ENCODE measurements around the gene TECTA. TPM values are rescaled to one million over a fixed set of nuclear protein-coding genes. Genes with fewer than 3 reads are reported as not detected.
"Not testable (repeated sequence)": the region's sequence is repeated elsewhere in the genome, so short reads cannot be mapped to it uniquely, and the experiment has no call there.

The TECTA gene
- total RNA-seq, 2 experiments from 2014 or later = 0.18 to 0.28 TPM

- H3K27me3 Mint-ChIP-seq = peaks cover 4% of the 10 kb centered on the region
- CTCF ChIA-PET = no interaction called here
- no peaks in the 10 kb centered on the region for H3K9me3 Mint-ChIP-seq (ENCODE audit: low read depth)
- H3K4me3 Mint-ChIP-seq = no peak overlapping the region
- H3K27ac Mint-ChIP-seq = no peak overlapping the region
- DNase-seq = no peak
- no peak for ATAC-seq
- H3K36me3 Mint-ChIP-seq = no peaks in the 10 kb centered on the region
- no peaks in the 10 kb centered on the region for H3K4me1 Mint-ChIP-seq
These were observed 44.8 kb downstream of the TECTA start for GRCh38 chr11:121145826-121146225.

- Mint-ChIP-seq H3K4me3 (no peak overlapping the region), H3K9me3 (ENCODE audit: low read depth) (no peaks in the 10 kb centered on the region), H3K27me3 (no peaks in the 10 kb centered on the region), H3K36me3 (no peaks in the 10 kb centered on the region), H3K27ac (no peak overlapping the region), H3K4me1 (no peaks in the 10 kb centered on the region)
- CTCF ChIA-PET = no interaction called here
- ATAC-seq = no peak
- DNase-seq = peak; percentile 16
These were observed 48.1 kb downstream of the TECTA start for GRCh38 chr11:121149116-121149515.

GRCh38 chr11:121151207-121151688, 50.2 kb downstream of the TECTA start:
- Mint-ChIP-seq H3K4me1 (no peaks in the 10 kb centered on the region), H3K27me3 (no peaks in the 10 kb centered on the region), H3K9me3 (ENCODE audit: low read depth) (no peaks in the 10 kb centered on the region), H3K36me3 (no peaks in the 10 kb centered on the region), H3K4me3 (no peak overlapping the region), H3K27ac (no peak overlapping the region)
- ATAC-seq (no peak), DNase-seq (no peak)
- CTCF ChIA-PET = interaction anchor here (0.6 kb wide), 1 partner anchor 43 kb away, joined by 3 read pairs; no protein-coding TSS in a partner anchor

- no peaks in the 10 kb centered on the region for H3K4me1 Mint-ChIP-seq
- no peaks in the 10 kb centered on the region for H3K27me3 Mint-ChIP-seq
- CTCF ChIA-PET = no interaction called here
- DNase-seq (no peak), ATAC-seq (no peak)
- no peak overlapping the region for H3K4me3 Mint-ChIP-seq
- no peaks in the 10 kb centered on the region for H3K9me3 Mint-ChIP-seq (ENCODE audit: low read depth)
- H3K27ac Mint-ChIP-seq = no peak overlapping the region
- no peaks in the 10 kb centered on the region for H3K36me3 Mint-ChIP-seq
These were observed 51.7 kb downstream of the TECTA start for GRCh38 chr11:121152764-121153163.

DNA sequence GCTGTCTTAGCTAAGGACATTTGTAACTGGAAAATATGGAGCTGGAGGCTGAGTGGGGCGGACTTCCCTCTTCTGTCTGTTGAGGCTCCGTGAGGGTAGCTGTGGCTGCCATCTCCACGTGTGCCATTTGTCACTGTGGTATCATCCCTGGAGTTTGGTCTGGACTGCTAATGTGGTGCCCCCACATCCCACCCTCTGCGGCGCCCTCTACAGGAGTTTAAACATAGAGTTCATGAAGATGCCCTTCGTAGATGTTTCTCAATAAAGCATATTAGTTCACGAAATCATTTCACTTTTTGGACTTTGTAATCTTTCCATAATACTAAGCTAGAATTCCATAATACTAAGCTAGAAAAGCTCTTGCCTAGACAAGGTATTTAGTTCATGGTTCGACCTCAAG, 52.4 kb downstream of the TECTA start:
- CTCF ChIA-PET = no interaction called here

DNA sequence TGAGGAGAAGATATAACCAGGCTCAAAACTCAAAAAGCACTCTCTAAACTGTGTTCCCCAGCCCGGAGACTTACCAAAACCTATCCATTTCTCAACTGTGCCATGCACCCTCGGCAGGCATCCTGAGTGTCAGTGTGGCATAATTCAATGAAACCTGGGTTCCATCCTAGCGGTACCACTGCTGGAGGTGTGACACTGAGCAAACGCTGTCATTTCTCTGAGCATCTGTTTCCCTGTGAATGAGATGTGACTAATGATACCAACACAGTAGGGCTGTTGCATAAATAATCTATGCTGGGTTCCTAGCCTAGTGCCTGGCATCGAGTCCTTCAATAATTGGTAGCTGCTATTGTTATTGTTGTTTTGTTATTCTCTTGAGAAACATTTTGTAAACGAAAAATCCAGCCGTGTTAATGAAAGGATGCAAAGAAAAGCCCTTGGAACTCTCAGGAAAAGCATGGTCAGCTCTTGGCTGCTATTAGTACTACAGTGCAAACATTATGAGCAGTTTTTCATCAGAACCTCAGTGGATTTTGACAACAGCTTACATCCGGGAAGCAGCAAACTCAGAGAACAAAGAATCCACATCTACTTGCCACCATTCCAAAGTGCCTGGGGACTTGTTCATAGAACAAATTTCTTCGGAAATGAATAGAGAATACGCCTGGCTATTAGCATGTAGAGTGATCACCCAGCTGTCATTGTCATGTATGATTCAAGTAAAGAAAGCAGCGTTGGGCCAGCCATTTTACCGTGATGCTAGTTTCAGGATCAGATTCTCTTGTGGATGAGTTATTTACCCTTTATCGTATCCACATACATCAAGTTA, 53.7 kb downstream of the TECTA start:
- DNase-seq (no peak), ATAC-seq (no peak)
- H3K9me3 Mint-ChIP-seq (ENCODE audit: low read depth) = no peaks in the 10 kb centered on the region
- no peaks in the 10 kb centered on the region for H3K4me1 Mint-ChIP-seq
- no peaks in the 10 kb centered on the region for H3K27me3 Mint-ChIP-seq
- no peak overlapping the region for H3K4me3 Mint-ChIP-seq
- H3K36me3 Mint-ChIP-seq = no peaks in the 10 kb centered on the region
- CTCF ChIA-PET = interaction anchor here (0.6 kb wide), 1 partner anchor 13 kb away, joined by 3 read pairs; no protein-coding TSS in a partner anchor
- H3K27ac Mint-ChIP-seq = no peak overlapping the region

More for the DNA sequence above, 52.4 kb downstream of the TECTA start:
- Mint-ChIP-seq H3K9me3 (ENCODE audit: low read depth) (no peaks in the 10 kb centered on the region), H3K27me3 (no peaks in the 10 kb centered on the region), H3K27ac (no peak overlapping the region), H3K36me3 (no peaks in the 10 kb centered on the region), H3K4me1 (no peaks in the 10 kb centered on the region), H3K4me3 (no peak overlapping the region)
- ATAC-seq (no peak), DNase-seq (no peak)

DNA sequence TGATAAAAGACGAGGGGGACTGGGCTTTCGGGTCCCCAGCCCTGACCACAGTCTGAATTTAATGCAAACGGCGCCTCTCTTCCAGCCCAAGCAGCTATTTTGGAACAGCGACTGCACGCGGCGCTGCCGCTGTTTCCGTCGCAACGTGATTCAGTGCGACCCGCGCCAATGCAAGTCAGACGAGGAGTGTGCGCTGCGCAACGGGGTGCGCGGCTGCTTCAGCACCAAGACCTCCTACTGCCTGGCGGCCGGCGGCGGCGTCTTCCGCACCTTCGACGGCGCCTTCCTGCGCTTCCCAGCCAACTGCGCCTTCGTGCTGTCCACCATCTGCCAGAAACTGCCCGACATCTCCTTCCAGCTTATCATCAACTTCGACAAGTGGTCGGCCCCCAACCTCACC, 56.7 kb downstream of the TECTA start:
- DNase-seq (no peak), ATAC-seq (no peak)
- no peak overlapping the region for H3K4me3 Mint-ChIP-seq
- H3K27ac Mint-ChIP-seq = no peak overlapping the region
- no peaks in the 10 kb centered on the region for H3K36me3 Mint-ChIP-seq
- H3K9me3 Mint-ChIP-seq (ENCODE audit: low read depth) = no peaks in the 10 kb centered on the region
- H3K27me3 Mint-ChIP-seq = peaks cover 4% of the 10 kb centered on the region
- no peaks in the 10 kb centered on the region for H3K4me1 Mint-ChIP-seq
- CTCF ChIA-PET = interaction anchor here (0.9 to 1.7 kb wide), 2 partner anchors 11 to 37 kb away, joined by 3 to 4 read pairs; no protein-coding TSS in a partner anchor

- Mint-ChIP-seq H3K27ac (no peak overlapping the region), H3K4me1 (peaks cover 10% of the 10 kb centered on the region), H3K27me3 (peaks cover 4% of the 10 kb centered on the region), H3K4me3 (no peak overlapping the region), H3K9me3 (ENCODE audit: low read depth) (no peaks in the 10 kb centered on the region), H3K36me3 (no peaks in the 10 kb centered on the region)
- DNase-seq = no peak
- ATAC-seq = no peak
- CTCF ChIA-PET = no interaction called here
These were observed 58.7 kb downstream of the TECTA start for GRCh38 chr11:121159741-121160140.

GRCh38 chr11:121161349-121161917, 60.4 kb downstream of the TECTA start:
- Mint-ChIP-seq H3K27ac (no peak overlapping the region), H3K4me3 (no peak overlapping the region), H3K36me3 (no peaks in the 10 kb centered on the region), H3K9me3 (ENCODE audit: low read depth) (no peaks in the 10 kb centered on the region), H3K27me3 (peaks cover 10% of the 10 kb centered on the region), H3K4me1 (peaks cover 10% of the 10 kb centered on the region)
- DNase-seq (no peak), ATAC-seq (no peak)
- CTCF ChIA-PET = no interaction called here

GRCh38 chr11:121163658-121164308, 62.7 kb downstream of the TECTA start:
- DNase-seq (peak; percentile 47), ATAC-seq (peak; percentile 78)
- Mint-ChIP-seq H3K4me1 (peaks cover 10% of the 10 kb centered on the region), H3K27me3 (peaks cover 16% of the 10 kb centered on the region), H3K27ac (no peak overlapping the region), H3K36me3 (no peaks in the 10 kb centered on the region), H3K9me3 (ENCODE audit: low read depth) (no peaks in the 10 kb centered on the region), H3K4me3 (no peak overlapping the region)
- CTCF ChIA-PET = no interaction called here

DNA sequence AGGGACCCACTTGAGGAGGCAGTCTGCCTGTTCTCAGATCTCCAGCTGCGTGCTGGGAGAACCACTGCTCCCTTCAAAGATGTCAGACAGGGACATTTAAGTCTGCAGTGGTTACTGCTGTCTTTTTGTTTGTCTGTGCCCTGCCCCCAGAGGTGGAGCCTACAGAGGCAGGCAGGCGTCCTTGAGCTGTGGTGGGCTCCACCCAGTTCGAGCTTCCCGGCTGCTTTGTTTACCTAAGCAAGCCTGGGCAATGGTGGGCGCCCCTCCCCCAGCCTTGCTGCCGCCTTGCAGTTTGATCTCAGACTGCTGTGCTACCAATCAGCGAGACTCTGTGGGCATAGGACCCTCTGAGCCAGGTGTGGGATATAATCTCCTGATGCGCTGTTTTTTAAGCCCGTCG, 76.6 kb downstream of the TECTA start:
- DNase-seq; H3K9me3 Mint-ChIP-seq (ENCODE audit: low read depth); H3K36me3 Mint-ChIP-seq; H3K27ac Mint-ChIP-seq; CTCF ChIA-PET; ATAC-seq; H3K4me1 Mint-ChIP-seq; H3K4me3 Mint-ChIP-seq; H3K27me3 Mint-ChIP-seq: not testable (repeated sequence)

DNA sequence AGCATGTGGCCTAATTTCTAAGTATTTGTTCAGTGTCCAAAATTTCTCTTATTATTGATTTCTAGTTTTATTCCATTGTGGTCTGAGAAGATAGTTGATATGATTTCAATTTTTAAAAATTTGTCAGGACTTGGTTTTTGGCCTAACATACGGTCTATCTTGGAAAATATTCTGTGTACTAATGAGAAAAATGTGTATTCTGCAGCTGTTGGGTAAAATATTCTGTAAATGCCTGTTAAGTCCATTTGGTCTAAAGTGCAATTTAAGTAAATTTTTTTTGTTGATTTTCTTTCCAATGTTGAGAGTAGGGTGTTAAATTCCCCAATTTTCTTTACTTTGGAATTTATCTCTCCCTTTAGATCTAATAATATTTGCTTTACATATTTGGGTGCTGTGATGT, 78.3 kb downstream of the TECTA start:
- CTCF ChIA-PET = no interaction called here
- Mint-ChIP-seq H3K4me1 (no peaks in the 10 kb centered on the region), H3K27me3 (peaks cover 12% of the 10 kb centered on the region)

DNA sequence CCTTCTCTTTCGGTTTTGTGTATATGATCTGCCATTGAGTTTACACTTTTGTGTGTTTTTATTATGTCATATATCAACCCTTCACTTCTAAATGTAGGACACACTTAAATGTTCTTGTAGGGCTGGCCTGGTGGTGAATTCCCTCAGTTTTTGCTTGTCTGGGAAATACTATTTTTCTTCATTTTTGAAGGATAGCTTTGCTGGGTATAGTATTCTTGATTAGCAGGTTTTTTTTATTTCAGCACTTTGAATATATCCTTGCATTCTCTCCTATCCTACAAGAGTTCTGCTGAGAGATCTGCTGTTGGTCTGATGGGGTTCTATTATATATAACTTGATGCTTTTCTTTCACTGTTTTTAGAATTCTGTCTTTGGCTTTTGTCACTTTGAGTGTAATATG, 79.1 kb downstream of the TECTA start:
- H3K4me3 Mint-ChIP-seq = no peak overlapping the region
- H3K4me1 Mint-ChIP-seq = no peaks in the 10 kb centered on the region
- DNase-seq = no peak
- peaks cover 9% of the 10 kb centered on the region for H3K9me3 Mint-ChIP-seq (ENCODE audit: low read depth)
- H3K27ac Mint-ChIP-seq = no peak overlapping the region
- H3K27me3 Mint-ChIP-seq = peaks cover 18% of the 10 kb centered on the region
- no peak for ATAC-seq
- peaks cover 2% of the 10 kb centered on the region for H3K36me3 Mint-ChIP-seq
- CTCF ChIA-PET = interaction anchor here (0.7 kb wide), 1 partner anchor 580 kb away, joined by 3 read pairs; no protein-coding TSS in a partner anchor

More for the DNA sequence above, 78.3 kb downstream of the TECTA start:
- Mint-ChIP-seq H3K9me3 (ENCODE audit: low read depth) (peaks cover 9% of the 10 kb centered on the region), H3K27ac (no peak overlapping the region), H3K36me3 (peaks cover 2% of the 10 kb centered on the region), H3K4me3 (no peak overlapping the region)
- DNase-seq (no peak), ATAC-seq (no peak)

Data from activated CD8-positive, alpha-beta memory T cell treated with anti-CD3 and anti-CD28 coated beads, Interleukin-2, amount 10 ng/mL, durations not matched to agents 7 days and 5 days (primary cell).